ENCODE data around the gene PRKD1.

DNA sequence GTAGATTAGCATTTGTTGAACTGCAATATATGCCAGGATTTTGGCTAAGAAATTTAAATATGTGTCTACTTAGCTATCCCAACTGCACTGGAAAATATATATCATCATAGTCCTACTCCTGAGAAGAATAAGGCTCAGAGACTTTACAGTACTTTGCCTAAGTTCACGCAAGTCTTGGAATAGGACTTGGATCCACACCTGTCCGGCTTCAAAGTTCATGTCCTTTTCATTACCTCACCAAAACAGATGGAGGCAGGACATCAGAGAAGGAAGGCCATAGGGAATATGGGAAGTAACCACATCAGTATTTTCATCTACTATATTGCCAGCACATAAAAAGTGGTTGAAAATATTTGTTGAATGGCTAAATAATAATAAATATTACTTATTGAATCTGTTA, 358.5 kb downstream of the PRKD1 start:
- no peak for TF ChIP-seq EZH2 (IDR thresholded peaks at IDR 0.05; ENCODE audit: borderline replicate concordance, low read depth, low read length, severe bottlenecking)
- TF ChIP-seq, protein P1, sequence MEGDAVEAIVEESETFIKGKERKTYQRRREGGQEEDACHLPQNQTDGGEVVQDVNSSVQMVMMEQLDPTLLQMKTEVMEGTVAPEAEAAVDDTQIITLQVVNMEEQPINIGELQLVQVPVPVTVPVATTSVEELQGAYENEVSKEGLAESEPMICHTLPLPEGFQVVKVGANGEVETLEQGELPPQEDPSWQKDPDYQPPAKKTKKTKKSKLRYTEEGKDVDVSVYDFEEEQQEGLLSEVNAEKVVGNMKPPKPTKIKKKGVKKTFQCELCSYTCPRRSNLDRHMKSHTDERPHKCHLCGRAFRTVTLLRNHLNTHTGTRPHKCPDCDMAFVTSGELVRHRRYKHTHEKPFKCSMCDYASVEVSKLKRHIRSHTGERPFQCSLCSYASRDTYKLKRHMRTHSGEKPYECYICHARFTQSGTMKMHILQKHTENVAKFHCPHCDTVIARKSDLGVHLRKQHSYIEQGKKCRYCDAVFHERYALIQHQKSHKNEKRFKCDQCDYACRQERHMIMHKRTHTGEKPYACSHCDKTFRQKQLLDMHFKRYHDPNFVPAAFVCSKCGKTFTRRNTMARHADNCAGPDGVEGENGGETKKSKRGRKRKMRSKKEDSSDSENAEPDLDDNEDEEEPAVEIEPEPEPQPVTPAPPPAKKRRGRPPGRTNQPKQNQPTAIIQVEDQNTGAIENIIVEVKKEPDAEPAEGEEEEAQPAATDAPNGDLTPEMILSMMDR (IDR thresholded peaks at IDR 0.05; ENCODE audit: borderline replicate concordance, extremely low read depth, low read length, poor library complexity, severe bottlenecking): no peak

All from DND-41 (cell line).